ENCODE measurements around the gene OST4.

OST4 gene

DNA sequence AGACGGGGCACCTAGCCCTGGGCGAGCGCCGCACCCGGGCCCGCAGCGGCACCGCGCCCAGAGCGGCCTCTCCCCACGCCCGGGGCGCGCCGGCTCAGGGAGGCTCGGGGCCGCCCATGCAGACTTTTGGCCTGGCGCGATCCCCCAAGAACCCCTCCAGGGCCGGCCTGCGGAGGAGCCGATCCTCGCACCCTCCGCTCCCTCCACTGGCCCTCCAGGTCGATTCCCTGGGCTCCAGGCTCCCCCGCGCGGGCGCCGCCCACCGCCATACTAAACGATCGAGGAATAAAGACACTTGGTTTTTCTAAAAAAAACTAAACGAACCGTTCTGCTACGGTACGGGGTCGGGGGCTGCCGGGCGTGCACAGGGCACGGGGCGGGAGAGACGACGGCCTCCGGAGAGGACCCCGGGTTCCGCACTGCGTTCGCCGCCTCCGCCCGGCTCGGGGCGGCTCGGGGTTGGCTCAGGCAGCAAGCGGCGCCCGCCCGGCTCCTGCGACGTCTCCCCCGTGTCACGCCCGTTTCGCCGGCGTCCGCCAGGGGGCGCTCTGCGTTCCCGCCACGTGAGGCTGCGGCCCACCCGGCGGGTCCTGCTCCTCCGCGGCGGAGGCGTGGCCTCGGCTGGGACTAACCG, 14.8 kb upstream of the OST4 start:
- peak overlapping the region; percentile 45 for H3K4me3 ChIP-seq (replicated peaks; ENCODE audit: low read depth, low read length)
- peak; percentile 91 for DNase-seq (ENCODE audit: low read depth)
- TF ChIP-seq, protein P1, sequence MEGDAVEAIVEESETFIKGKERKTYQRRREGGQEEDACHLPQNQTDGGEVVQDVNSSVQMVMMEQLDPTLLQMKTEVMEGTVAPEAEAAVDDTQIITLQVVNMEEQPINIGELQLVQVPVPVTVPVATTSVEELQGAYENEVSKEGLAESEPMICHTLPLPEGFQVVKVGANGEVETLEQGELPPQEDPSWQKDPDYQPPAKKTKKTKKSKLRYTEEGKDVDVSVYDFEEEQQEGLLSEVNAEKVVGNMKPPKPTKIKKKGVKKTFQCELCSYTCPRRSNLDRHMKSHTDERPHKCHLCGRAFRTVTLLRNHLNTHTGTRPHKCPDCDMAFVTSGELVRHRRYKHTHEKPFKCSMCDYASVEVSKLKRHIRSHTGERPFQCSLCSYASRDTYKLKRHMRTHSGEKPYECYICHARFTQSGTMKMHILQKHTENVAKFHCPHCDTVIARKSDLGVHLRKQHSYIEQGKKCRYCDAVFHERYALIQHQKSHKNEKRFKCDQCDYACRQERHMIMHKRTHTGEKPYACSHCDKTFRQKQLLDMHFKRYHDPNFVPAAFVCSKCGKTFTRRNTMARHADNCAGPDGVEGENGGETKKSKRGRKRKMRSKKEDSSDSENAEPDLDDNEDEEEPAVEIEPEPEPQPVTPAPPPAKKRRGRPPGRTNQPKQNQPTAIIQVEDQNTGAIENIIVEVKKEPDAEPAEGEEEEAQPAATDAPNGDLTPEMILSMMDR (IDR thresholded peaks at IDR 0.05; ENCODE audit: low read length, missing control alignments): peak; percentile 32

DNA sequence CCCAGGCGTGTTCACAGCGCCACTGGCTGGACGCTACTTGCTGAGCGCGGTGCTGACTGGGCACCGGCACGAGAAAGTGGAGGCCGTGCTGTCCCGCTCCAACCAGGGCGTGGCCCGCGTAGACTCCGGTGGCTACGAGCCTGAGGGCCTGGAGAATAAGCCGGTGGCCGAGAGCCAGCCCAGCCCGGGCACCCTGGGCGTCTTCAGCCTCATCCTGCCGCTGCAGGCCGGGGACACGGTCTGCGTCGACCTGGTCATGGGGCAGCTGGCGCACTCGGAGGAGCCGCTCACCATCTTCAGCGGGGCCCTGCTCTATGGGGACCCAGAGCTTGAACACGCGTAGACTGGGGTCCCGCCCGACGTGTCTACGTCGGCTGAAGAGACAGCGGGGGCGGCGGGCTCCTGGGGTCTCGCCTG, 14.2 kb upstream of the OST4 start:
- peak overlapping the region; percentile 45 for H3K4me3 ChIP-seq (replicated peaks; ENCODE audit: low read depth, low read length)
- TF ChIP-seq, protein P1 (IDR thresholded peaks at IDR 0.05; ENCODE audit: low read length, missing control alignments): peak; percentile 25
- peak; percentile 54 for DNase-seq (ENCODE audit: low read depth)

DNA sequence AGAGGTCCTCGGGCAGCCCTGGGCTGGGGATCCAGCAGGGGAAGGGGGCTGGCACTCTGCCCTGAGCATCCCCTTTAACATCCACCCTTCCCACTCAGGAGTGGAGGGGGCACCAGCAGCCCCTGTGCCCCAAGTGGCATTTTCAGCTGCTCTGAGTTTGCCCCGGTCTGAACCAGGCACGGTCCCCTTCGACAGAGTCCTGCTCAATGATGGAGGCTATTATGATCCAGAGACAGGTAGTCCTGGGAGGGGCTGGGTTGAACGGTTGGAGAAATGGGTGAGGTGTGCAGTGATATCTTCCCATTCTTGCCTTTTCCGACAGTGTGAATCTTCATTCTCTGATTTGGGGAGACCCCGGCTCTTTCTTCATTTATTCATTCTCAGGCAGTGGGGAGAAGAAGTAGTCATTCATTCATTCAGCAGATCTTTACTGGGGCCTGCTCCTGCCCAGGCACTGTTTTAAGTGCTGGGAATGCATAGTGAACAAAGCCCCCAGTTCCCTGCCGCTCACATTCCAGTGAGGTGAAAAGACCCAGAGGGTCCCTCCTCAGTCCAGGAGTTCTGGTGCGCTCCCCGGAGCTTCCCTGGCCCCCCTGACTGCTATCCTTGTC, 13.7 kb upstream of the OST4 start:
- H3K4me3 ChIP-seq (replicated peaks; ENCODE audit: low read depth, low read length): peak overlapping the region; percentile 45
- no peak for DNase-seq (ENCODE audit: low read depth)
- TF ChIP-seq, protein P1 (IDR thresholded peaks at IDR 0.05; ENCODE audit: low read length, missing control alignments): no peak

DNA sequence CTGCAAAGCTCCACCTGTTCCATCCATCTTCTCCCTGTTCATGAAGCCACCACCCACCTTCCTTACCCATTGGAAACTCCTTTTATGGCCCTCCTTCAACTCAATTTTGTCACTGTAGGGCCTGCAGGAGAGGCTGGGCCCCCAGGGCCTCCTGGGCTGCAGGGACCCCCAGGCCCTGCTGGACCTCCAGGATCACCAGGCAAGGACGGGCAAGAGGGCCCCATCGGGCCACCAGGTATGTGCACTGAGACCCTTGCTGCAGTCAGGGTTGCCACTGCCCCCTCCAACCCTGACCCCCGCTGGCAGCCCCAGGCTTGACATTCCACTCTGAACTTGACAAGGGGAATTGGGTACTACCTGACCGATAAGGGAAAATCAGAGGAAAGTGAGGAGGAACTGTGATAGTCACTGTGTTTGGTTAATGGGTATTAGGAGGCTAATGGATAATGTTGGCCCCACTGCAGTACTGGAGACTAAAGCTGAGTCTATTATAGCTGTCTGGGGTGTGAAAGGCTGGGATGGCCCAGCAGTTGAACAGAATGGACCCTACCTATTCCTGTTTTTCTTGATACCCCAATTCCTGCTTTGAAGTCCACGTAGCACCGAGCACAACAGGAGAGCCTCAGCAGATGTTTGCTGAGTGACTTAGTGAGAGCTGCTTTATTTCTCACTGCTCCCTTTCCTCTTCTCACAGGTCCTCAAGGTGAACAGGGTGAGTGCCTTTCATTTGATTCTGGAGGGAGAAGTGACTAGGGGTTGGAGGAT, 13.0 kb upstream of the OST4 start:
- TF ChIP-seq, protein P1 (IDR thresholded peaks at IDR 0.05; ENCODE audit: low read length, missing control alignments): no peak
- no peak overlapping the region for H3K4me3 ChIP-seq (replicated peaks; ENCODE audit: low read depth, low read length)
- DNase-seq (ENCODE audit: low read depth): no peak

DNA sequence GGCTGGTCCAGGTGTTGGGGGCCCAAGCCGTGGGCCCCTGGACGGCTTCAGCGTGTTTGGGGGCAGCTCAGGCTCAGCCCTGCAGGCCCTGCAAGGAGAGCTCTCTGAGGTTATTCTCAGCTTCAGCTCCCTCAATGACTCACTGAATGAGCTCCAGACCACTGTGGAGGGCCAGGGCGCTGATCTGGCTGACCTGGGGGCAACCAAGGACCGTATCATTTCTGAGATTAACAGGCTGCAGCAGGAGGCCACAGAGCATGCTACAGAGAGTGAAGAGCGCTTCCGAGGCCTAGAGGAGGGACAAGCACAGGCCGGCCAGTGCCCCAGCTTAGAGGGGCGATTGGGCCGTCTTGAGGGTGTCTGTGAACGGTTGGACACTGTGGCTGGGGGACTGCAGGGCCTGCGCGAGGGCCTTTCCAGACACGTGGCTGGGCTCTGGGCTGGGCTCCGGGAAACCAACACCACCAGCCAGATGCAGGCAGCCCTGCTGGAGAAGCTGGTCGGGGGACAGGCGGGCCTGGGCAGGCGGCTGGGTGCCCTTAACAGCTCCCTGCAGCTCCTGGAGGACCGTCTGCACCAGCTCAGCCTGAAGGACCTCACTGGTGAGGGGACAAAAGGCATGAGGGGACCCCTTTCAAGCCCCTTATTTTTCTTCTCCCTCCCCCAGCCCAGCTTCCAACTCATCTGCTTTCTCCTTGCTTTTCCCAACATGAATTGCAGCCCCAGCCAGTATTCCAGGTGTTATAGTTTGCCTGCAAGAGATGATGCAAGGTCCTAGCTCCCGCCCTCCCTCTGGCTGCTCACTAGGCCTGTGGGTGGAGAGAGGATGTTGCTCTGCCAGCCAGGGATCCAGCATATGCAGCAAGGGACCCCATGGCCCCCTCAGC, 12.2 kb upstream of the OST4 start:
- TF ChIP-seq, protein P1 (IDR thresholded peaks at IDR 0.05; ENCODE audit: low read length, missing control alignments): no peak
- H3K4me3 ChIP-seq (replicated peaks; ENCODE audit: low read depth, low read length): no peak overlapping the region
- no peak for DNase-seq (ENCODE audit: low read depth)

DNA sequence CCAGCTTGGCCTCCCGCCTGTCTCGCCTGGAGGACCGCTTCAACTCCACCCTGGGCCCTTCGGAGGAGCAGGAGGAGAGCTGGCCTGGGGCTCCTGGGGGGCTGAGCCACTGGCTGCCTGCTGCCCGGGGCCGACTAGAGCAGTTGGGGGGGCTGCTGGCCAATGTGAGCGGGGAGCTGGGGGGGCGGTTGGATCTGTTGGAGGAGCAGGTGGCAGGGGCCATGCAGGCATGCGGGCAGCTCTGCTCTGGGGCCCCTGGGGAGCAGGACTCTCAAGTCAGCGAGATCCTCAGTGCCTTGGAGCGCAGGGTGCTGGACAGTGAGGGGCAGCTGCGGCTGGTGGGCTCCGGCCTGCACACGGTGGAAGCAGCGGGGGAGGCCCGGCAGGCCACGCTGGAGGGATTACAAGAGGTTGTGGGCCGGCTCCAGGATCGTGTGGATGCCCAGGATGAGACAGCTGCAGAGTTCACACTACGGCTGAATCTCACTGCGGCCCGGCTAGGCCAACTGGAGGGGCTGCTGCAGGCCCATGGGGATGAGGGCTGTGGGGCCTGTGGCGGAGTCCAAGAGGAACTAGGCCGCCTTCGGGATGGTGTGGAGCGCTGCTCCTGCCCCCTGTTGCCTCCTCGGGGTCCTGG, 11.4 kb upstream of the OST4 start:
- TF ChIP-seq, protein P1 (IDR thresholded peaks at IDR 0.05; ENCODE audit: low read length, missing control alignments): no peak
- H3K4me3 ChIP-seq (replicated peaks; ENCODE audit: low read depth, low read length): no peak overlapping the region
- DNase-seq (ENCODE audit: low read depth): no peak
